ENCODE results near the gene E2F1.
"Not testable (repeated sequence)": the region's sequence is repeated elsewhere in the genome, so short reads cannot be mapped to it uniquely, and the experiment has no call there.

Gene E2F1

GRCh38 chr20:33640287-33640686 lies 45.9 kb downstream of the E2F1 start:
- no peak for DNase-seq (ENCODE audit: low read depth)

DNA sequence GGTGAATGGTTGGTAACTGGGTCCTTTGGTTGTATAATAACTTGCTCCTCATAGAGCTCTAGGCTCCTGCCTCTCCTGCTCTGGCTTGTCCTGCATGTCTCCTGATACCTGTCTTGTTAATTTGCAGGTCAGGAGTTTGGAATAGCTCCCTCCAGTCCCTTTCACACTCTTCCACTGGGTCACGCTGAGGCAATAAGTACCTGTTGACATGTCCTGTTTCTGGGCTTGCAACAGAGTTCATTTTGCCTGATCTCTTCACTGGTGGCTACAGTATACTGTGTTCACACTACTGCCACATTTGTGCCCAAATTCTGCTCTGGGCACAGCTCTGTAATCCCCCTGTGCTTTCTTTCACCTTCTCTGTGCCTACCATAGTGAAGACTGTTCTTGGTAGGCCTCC lies 49.4 kb downstream of the E2F1 start:
- DNase-seq (ENCODE audit: low read depth) = no peak

- no peak for DNase-seq (ENCODE audit: low read depth)
These were observed 50.8 kb downstream of the E2F1 start for GRCh38 chr20:33635341-33635740.

GRCh38 chr20:33631910-33632309 lies 54.3 kb downstream of the E2F1 start:
- not testable (repeated sequence) for DNase-seq (ENCODE audit: low read depth)

DNA sequence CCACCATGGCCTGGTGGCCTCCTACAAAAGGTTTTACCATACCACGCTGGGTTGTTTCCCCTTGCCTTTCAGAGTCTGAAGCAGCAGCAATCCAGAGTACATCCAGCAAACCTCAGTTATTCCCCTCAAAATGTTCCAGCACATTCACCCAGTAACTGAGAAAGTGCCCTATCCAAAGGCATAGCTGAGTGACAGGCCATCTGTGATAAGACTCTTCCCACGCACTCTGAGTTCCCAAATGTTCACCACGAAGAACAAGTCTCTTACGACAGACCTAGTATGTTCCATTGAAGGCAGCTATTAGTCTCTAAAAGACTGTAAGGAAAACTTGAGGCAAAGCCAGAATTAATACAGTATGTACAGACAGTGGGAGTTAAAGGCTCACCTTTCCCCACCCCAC lies 55.7 kb downstream of the E2F1 start:
- DNase-seq (ENCODE audit: low read depth) = no peak

DNA sequence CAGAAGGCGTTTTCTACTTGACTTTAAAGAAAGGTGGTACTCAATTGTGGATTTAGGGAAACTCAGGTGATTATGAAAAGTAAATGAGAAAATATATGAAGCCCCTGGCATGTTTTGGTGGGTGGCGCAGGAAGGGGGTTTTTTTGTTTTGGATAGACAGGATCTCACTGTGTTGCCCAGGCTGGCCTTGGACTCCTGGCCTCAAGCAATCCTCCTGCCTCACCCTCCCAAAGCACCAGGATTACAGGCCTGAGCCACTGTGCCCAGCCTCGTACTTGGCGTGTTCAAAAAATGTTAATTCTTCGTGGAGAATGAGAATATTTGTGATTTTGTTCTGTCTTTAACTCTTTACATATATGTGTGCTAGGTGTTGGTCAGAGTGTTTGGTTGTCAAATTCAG lies 56.2 kb downstream of the E2F1 start:
- no peak for DNase-seq (ENCODE audit: low read depth)

- DNase-seq (ENCODE audit: low read depth) = no peak
These were observed 56.7 kb downstream of the E2F1 start for GRCh38 chr20:33629533-33629932.

- no peak for DNase-seq (ENCODE audit: low read depth)
These were observed 58.5 kb downstream of the E2F1 start for GRCh38 chr20:33627577-33628216.

- DNase-seq (ENCODE audit: low read depth) = no peak
These were observed 60.0 kb downstream of the E2F1 start for GRCh38 chr20:33626190-33626589.

All from GM04504 (cell line).